ENCODE results near the gene AMD1.

GRCh38 chr6:110831405-110831804 lies 43.2 kb upstream of the AMD1 start:
- TF ChIP-seq, protein P1, sequence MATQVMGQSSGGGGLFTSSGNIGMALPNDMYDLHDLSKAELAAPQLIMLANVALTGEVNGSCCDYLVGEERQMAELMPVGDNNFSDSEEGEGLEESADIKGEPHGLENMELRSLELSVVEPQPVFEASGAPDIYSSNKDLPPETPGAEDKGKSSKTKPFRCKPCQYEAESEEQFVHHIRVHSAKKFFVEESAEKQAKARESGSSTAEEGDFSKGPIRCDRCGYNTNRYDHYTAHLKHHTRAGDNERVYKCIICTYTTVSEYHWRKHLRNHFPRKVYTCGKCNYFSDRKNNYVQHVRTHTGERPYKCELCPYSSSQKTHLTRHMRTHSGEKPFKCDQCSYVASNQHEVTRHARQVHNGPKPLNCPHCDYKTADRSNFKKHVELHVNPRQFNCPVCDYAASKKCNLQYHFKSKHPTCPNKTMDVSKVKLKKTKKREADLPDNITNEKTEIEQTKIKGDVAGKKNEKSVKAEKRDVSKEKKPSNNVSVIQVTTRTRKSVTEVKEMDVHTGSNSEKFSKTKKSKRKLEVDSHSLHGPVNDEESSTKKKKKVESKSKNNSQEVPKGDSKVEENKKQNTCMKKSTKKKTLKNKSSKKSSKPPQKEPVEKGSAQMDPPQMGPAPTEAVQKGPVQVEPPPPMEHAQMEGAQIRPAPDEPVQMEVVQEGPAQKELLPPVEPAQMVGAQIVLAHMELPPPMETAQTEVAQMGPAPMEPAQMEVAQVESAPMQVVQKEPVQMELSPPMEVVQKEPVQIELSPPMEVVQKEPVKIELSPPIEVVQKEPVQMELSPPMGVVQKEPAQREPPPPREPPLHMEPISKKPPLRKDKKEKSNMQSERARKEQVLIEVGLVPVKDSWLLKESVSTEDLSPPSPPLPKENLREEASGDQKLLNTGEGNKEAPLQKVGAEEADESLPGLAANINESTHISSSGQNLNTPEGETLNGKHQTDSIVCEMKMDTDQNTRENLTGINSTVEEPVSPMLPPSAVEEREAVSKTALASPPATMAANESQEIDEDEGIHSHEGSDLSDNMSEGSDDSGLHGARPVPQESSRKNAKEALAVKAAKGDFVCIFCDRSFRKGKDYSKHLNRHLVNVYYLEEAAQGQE (IDR thresholded peaks at IDR 0.05; ENCODE audit: insufficient read depth in 1 of 2, low read depth in 2 of 2, low read length in 2 of 2) = no peak
- no peak for TF ChIP-seq SIN3A (IDR thresholded peaks at IDR 0.05; ENCODE audit: borderline replicate concordance, insufficient read depth, low read length)
- TF ChIP-seq POLR2AphosphoS5 (IDR thresholded peaks at IDR 0.05; ENCODE audit: low read depth, low read length) = no peak
- no peak for TF ChIP-seq TAF1 (IDR thresholded peaks at IDR 0.05; ENCODE audit: borderline replicate concordance, insufficient read depth, low read length)
- no peak for TF ChIP-seq FOXP2 (optimal IDR thresholded peaks at IDR 0.05; ENCODE audit: borderline replicate concordance, extremely low read depth, extremely low read length, insufficient read depth)
